CD1c-positive myeloid dendritic cell (primary cell): Measurements from ENCODE around the gene MRPS7.

ENCODE experiments used
- DNase-seq: peaks from one replicate; pipeline ENCODE4 v3.0.0-alpha.2; 2016; ENCODE audit errors: extremely low spot score

The MRPS7 gene

GRCh38 chr17:75261336-75262111, at the start of gene MRPS7, which contains the start of gene GGA3:
Gene MRPS7 (plus strand): TSS chr17:75261879. CDS start chr17:75261901, 22 bp downstream.
Gene GGA3 (minus strand): TSS chr17:75261606. CDS start chr17:75261587, 19 bp downstream.
- DNase-seq, result peak; percentile 98

- DNase-seq, result no peak
These were observed 43.5 kb upstream of the MRPS7 start for GRCh38 chr17:75218131-75218530.

- DNase-seq, result no peak
These were observed 41.9 kb upstream of the MRPS7 start for GRCh38 chr17:75219815-75220214.

- no peak for DNase-seq
These were observed 36.7 kb upstream of the MRPS7 start for GRCh38 chr17:75225016-75225415.

- DNase-seq, result no peak
These were observed 34.0 kb upstream of the MRPS7 start for GRCh38 chr17:75227729-75228128.

- DNase-seq, result peak; percentile 96
These were observed 33.4 kb upstream of the MRPS7 start for GRCh38 chr17:75228305-75228704.

GRCh38 chr17:75228847-75229246, 32.8 kb upstream of the MRPS7 start:
- peak; percentile 74 for DNase-seq

GRCh38 chr17:75231071-75231470, 30.6 kb upstream of the MRPS7 start:
- DNase-seq, result no peak

- DNase-seq, result no peak
These were observed 29.8 kb upstream of the MRPS7 start for GRCh38 chr17:75231741-75232464.

- no peak for DNase-seq
These were observed 28.9 kb upstream of the MRPS7 start for GRCh38 chr17:75232786-75233185.

GRCh38 chr17:75237100-75238014, 24.3 kb upstream of the MRPS7 start:
- no peak for DNase-seq

GRCh38 chr17:75238020-75238580, 23.6 kb upstream of the MRPS7 start:
- no peak for DNase-seq

- DNase-seq, result peak; percentile 77
These were observed 22.9 kb upstream of the MRPS7 start for GRCh38 chr17:75238684-75239191.

- DNase-seq, result no peak
These were observed 22.5 kb upstream of the MRPS7 start for GRCh38 chr17:75239214-75239613.

- no peak for DNase-seq
These were observed 21.8 kb upstream of the MRPS7 start for GRCh38 chr17:75239778-75240393.

- DNase-seq, result peak; percentile 41
These were observed 21.1 kb upstream of the MRPS7 start for GRCh38 chr17:75240394-75241142.

- DNase-seq, result no peak
These were observed 20.6 kb upstream of the MRPS7 start for GRCh38 chr17:75241143-75241430.

GRCh38 chr17:75241502-75241901, 20.2 kb upstream of the MRPS7 start:
- DNase-seq, result no peak

- no peak for DNase-seq
These were observed 19.7 kb upstream of the MRPS7 start for GRCh38 chr17:75241996-75242460.

- peak; percentile 80 for DNase-seq
These were observed 19.1 kb upstream of the MRPS7 start for GRCh38 chr17:75242461-75243042.
